ENCODE data around the gene CELSR1. TPM values are rescaled to one million over a fixed set of nuclear protein-coding genes. Genes with fewer than 3 reads are reported as not detected.

The CELSR1 gene
- total and polyA plus RNA-seq, 2 of the 13 experiments (the other 11 are each of a cell fraction or from before 2014, with no cell fraction given), result 0.78 to 1.8 TPM

DNA sequence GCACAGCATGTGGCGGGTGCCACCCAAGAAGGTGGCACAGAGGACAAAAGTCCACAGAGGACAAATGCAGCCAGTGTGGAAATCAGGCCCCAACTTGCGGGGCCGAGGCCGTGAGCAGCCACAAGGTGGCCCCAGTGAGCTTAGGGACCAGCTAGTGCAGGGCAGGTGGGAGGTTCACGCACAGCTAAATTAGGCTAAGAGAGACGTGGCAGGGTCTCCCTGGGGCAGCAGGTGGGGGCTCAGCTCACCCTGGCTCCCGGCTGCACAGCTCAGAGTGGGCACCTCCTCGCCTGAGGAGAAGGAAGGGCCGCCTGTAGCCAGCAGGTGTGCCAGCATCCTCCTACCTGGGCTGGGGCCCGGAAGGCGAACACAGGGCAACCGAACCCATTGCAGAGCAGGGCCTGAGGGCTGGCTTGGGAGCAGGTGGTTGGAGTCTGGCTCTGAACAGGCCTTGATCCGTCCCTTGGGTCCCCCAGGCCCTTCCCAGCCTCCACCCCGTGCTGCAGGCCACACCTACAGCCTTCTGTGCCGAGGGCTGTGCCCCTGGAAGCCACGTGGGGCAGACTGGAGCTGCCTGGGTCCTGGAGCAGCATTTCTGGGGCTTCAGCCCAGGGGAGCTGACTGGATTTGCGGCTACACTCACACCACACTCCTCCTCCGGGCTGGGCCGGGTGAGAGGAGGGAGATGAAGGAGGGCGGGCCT, 26.1 kb upstream of the CELSR1 start (continued):
- TF ChIP-seq, protein P1, sequence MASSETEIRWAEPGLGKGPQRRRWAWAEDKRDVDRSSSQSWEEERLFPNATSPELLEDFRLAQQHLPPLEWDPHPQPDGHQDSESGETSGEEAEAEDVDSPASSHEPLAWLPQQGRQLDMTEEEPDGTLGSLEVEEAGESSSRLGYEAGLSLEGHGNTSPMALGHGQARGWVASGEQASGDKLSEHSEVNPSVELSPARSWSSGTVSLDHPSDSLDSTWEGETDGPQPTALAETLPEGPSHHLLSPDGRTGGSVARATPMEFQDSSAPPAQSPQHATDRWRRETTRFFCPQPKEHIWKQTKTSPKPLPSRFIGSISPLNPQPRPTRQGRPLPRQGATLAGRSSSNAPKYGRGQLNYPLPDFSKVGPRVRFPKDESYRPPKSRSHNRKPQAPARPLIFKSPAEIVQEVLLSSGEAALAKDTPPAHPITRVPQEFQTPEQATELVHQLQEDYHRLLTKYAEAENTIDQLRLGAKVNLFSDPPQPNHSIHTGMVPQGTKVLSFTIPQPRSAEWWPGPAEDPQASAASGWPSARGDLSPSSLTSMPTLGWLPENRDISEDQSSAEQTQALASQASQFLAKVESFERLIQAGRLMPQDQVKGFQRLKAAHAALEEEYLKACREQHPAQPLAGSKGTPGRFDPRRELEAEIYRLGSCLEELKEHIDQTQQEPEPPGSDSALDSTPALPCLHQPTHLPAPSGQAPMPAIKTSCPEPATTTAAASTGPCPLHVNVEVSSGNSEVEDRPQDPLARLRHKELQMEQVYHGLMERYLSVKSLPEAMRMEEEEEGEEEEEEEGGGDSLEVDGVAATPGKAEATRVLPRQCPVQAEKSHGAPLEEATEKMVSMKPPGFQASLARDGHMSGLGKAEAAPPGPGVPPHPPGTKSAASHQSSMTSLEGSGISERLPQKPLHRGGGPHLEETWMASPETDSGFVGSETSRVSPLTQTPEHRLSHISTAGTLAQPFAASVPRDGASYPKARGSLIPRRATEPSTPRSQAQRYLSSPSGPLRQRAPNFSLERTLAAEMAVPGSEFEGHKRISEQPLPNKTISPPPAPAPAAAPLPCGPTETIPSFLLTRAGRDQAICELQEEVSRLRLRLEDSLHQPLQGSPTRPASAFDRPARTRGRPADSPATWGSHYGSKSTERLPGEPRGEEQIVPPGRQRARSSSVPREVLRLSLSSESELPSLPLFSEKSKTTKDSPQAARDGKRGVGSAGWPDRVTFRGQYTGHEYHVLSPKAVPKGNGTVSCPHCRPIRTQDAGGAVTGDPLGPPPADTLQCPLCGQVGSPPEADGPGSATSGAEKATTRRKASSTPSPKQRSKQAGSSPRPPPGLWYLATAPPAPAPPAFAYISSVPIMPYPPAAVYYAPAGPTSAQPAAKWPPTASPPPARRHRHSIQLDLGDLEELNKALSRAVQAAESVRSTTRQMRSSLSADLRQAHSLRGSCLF (CRISPR knock-in tag; IDR thresholded peaks at IDR 0.05; ENCODE audit: borderline replicate concordance), result no peak
- TF ChIP-seq ZNF350 (CRISPR knock-in tag; IDR thresholded peaks at IDR 0.05; ENCODE audit: borderline replicate concordance, low read depth) (peak; percentile 61; the same call in 1 of the 2 replicates), ZNF136 (CRISPR knock-in tag; IDR thresholded peaks at IDR 0.05; ENCODE audit: low read depth) (no peak), CHCHD3 (CRISPR knock-in tag; IDR thresholded peaks at IDR 0.05) (0 out of 2 replicates have a peak, but pooled peaks have one; percentile 60), KDM5B (CRISPR knock-in tag; IDR thresholded peaks at IDR 0.05; ENCODE audit: borderline replicate concordance) (0 out of 2 replicates have a peak, but pooled peaks have one; percentile 54), GATA4 (IDR thresholded peaks at IDR 0.05; ENCODE audit: borderline replicate concordance, low read depth) (no peak), BRCA1 (CRISPR knock-in tag; IDR thresholded peaks at IDR 0.05) (0 out of 2 replicates have a peak, but pooled peaks have one; percentile 43), RARA (CRISPR knock-in tag; IDR thresholded peaks at IDR 0.05) (0 out of 2 replicates have a peak, but pooled peaks have one; percentile 33), ZNF563 (CRISPR knock-in tag; IDR thresholded peaks at IDR 0.05) (peak; percentile 44; the same call in 1 of the 2 replicates), ZNF160 (CRISPR knock-in tag; IDR thresholded peaks at IDR 0.05) (no peak; the same call in 1 of the 2 replicates), TBL1XR1 (IDR thresholded peaks at IDR 0.05; ENCODE audit: borderline replicate concordance, low read length, partially characterized antibody) (no peak), AHR (CRISPR knock-in tag; IDR thresholded peaks at IDR 0.05) (no peak), MEF2D (CRISPR knock-in tag; IDR thresholded peaks at IDR 0.05) (peak; percentile 35; the same call in 1 of the 2 replicates), ZFP37 (CRISPR knock-in tag; IDR thresholded peaks at IDR 0.05; ENCODE audit: borderline replicate concordance) (no peak), NAIF1 (CRISPR knock-in tag; IDR thresholded peaks at IDR 0.05; ENCODE audit: borderline replicate concordance) (no peak), ZNF616 (CRISPR knock-in tag; IDR thresholded peaks at IDR 0.05; ENCODE audit: low read depth) (no peak)
- TF ChIP-seq, protein P2, sequence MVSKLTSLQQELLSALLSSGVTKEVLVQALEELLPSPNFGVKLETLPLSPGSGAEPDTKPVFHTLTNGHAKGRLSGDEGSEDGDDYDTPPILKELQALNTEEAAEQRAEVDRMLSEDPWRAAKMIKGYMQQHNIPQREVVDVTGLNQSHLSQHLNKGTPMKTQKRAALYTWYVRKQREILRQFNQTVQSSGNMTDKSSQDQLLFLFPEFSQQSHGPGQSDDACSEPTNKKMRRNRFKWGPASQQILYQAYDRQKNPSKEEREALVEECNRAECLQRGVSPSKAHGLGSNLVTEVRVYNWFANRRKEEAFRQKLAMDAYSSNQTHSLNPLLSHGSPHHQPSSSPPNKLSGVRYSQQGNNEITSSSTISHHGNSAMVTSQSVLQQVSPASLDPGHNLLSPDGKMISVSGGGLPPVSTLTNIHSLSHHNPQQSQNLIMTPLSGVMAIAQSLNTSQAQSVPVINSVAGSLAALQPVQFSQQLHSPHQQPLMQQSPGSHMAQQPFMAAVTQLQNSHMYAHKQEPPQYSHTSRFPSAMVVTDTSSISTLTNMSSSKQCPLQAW (CRISPR knock-in tag; IDR thresholded peaks at IDR 0.05), result 0 out of 2 replicates have a peak, but pooled peaks have one; percentile 30
- TF ChIP-seq, protein P3, sequence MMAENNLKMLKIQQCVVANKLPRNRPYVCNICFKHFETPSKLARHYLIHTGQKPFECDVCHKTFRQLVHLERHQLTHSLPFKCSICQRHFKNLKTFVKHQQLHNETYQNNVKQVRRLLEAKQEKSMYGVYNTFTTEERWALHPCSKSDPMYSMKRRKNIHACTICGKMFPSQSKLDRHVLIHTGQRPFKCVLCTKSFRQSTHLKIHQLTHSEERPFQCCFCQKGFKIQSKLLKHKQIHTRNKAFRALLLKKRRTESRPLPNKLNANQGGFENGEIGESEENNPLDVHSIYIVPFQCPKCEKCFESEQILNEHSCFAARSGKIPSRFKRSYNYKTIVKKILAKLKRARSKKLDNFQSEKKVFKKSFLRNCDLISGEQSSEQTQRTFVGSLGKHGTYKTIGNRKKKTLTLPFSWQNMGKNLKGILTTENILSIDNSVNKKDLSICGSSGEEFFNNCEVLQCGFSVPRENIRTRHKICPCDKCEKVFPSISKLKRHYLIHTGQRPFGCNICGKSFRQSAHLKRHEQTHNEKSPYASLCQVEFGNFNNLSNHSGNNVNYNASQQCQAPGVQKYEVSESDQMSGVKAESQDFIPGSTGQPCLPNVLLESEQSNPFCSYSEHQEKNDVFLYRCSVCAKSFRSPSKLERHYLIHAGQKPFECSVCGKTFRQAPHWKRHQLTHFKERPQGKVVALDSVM (CRISPR knock-in tag; IDR thresholded peaks at IDR 0.05), result peak; percentile 53
- TF ChIP-seq, protein P4, sequence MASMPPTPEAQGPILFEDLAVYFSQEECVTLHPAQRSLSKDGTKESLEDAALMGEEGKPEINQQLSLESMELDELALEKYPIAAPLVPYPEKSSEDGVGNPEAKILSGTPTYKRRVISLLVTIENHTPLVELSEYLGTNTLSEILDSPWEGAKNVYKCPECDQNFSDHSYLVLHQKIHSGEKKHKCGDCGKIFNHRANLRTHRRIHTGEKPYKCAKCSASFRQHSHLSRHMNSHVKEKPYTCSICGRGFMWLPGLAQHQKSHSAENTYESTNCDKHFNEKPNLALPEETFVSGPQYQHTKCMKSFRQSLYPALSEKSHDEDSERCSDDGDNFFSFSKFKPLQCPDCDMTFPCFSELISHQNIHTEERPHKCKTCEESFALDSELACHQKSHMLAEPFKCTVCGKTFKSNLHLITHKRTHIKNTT (CRISPR knock-in tag; IDR thresholded peaks at IDR 0.05), result no peak
